ENCODE data around the gene BHLHE41.

The BHLHE41 gene

DNA sequence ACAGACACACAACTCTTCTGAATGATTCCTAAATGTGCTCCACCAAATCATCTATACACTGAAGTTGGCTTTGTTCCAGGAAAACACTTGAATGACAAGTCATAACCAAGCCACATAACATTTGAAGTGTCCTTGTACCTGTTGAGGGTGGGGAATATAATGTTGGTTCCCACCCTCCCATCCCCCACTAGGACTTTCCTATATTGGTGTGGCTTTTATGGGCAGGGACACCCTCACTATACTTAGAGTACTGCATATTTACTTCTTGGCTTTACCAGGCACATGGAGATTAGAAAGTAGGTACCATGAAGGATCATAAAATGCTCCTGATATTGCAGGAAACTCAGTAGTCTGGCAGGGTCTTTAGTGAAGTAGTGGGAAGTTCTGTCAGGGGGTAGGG, 9.7 kb upstream of the BHLHE41 start:
- DNase-seq (ENCODE audit: low read depth): no peak

DNA sequence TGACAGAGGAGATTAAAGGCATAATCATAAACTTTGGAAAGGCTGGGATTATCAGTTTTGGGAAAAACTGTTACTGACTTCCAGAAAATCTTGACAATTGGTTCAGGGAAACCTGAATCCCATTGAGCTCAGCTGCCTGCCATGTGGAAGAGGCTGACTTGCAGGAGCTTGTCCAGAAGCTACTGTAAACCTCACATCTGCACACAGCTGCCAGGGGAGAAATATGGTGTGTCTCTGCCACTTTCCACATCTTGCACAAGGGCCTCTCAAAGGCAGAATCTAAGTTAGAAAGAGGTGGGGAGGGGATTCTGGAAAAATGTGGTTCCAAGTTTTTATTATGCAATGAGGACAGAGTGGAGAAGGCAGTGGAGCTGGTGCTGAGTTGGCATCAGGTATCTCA, 8.7 kb upstream of the BHLHE41 start:
- no peak for DNase-seq (ENCODE audit: low read depth)

DNA sequence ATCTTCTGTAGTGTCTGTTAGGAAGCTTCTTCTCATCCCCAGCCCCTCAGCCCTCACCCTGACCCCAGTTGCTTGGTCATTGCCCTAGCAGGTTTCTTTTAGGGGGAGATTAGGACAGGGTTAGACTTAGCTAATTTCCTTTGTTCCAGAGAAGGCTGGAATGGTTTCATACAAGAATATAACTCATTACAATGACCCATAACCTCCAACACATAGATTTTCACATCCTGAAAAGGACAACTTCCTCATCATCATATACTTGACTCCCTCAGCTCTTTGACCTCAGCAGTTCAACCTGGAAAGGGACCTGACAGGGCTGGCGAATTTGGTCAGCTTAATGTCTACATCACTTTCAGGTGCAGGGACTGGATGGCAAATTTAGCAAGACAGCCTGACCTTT, 8.0 kb upstream of the BHLHE41 start:
- no peak for DNase-seq (ENCODE audit: low read depth)

DNA sequence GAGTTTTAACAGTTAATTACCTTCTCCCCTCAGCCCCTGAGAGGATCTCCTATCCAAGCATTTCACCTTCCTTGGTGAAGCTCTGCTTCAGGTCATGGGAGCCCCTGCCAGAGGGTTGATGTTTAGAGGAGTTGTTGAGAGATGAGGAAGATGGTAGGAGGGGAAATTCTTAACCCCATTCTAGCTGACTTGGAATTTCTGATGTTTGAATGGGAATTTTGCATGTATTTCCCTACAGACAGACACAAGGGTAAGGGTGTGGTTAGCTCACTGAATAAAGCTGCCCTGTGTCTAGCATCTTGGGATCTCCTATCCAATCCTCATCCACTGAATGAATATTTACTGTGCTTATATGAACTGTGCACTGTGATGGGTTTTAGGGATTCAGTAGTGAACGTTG, 7.1 kb upstream of the BHLHE41 start:
- no peak for DNase-seq (ENCODE audit: low read depth)

DNA sequence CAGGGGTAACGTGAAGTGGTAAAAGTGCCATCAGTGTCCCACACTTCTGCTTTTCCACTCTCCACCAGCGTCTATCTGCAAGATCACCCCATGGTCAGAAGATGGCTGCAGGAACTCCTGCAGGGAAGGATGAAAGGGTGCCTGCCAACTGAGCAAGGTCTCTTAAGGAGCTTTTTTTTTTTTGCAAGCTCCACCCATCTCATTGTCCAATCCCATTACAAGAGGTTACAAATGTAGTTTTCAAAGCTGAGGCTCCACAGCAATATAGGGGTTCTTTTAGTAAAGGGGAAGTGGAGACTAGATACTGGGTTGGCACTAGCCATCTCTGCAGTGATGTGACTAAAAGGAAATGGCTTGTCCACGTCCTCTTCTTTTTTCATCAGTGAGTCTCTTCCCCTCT, 5.9 kb upstream of the BHLHE41 start:
- no peak for DNase-seq (ENCODE audit: low read depth)

DNA sequence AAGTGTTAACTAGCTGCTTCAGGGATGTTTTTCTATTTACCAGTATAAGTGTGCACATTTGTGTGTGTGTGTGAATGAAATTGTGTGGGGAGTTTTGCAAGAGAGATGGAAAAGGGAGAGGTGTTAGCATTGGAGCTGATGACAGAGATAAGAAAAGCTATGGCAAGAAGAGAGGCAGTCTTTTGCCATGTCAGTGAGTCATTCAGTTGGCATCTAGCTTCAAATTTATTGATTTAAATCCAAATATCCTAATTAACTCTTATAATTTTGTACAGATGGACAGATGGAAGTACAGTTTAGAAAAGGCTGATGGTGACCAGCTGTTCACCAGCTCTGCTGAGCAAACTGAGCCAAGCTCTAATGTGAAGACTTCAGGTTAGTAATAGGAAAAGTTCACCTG, 3.3 kb upstream of the BHLHE41 start:
- DNase-seq (ENCODE audit: low read depth): no peak

- no peak for DNase-seq (ENCODE audit: low read depth)
Observed at GRCh38 chr12:26127404-26127803, 2.6 kb upstream of the BHLHE41 start.

DNA sequence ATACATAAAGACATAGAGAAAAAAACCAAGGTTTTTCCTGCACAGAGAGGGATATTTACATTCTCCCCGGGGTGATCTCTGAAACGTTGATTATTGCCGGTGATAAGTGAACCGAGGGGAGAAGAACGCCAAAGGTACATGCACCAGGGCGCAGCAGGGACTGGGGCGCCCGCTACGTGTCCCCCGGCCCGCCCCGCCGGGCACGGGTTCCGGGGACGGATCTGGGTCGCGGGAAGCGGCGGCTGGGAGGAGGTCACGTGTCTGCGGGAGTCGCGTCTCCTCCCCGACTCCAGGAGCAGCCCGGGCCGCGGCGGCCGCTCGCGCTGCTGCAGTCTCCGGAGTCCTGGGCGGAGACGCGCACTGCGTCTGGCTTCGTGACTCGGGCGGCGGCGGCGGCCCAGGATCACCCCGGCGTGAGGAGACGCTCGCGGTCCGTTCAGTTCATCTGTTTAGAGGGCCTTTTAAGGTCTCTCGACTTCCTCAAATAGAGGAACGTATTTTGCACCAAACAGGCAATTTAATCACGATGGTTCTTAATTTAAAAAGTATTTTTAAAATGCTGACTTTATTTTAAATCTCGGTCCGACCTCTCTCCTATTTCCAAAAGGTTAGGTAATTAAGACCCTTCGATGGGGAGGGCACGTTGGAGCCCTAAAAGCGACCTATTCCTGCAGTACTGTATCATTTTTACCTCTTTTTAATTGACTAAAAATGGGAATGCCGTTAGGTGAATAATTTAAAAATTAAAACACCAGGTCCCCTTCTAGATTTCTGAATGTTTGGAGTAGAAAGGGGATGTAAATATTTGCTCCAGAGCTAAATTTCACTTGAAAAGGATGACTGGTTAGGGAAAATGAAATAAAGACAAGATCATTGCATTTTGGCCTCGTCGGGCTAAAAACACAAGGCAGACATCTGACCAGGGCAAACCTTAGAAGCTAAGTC, 1.8 kb upstream of the BHLHE41 start:
- DNase-seq (ENCODE audit: low read depth): no peak

- DNase-seq (ENCODE audit: low read depth): no peak
Observed at GRCh38 chr12:26125400-26126339, 833 bp upstream of the BHLHE41 start.

DNA sequence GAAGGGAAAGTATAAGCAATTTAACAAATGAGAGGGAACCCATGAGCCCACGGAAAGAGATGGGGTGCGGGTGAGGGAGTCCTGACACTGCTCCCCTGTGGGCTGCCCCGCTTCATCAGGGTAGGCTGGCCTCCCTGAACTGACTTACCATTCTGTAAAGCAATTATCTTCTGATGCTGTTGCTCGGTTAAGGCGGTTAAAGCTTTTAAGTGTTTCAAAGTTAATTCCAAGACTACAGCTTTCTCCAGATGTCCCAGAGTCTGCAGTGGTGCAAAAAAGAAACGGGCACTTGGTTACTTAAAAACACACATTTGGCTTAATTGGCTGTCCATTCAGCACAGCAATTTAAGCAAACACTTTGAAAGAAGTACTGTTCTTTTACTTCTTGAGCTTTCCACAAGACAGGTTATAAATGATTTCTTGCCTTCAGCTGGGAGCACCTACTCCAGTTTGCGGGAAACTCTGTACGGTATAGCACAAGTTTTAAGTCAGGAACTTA, 1.3 kb downstream of the BHLHE41 start:
- DNase-seq (ENCODE audit: low read depth): no peak

DNA sequence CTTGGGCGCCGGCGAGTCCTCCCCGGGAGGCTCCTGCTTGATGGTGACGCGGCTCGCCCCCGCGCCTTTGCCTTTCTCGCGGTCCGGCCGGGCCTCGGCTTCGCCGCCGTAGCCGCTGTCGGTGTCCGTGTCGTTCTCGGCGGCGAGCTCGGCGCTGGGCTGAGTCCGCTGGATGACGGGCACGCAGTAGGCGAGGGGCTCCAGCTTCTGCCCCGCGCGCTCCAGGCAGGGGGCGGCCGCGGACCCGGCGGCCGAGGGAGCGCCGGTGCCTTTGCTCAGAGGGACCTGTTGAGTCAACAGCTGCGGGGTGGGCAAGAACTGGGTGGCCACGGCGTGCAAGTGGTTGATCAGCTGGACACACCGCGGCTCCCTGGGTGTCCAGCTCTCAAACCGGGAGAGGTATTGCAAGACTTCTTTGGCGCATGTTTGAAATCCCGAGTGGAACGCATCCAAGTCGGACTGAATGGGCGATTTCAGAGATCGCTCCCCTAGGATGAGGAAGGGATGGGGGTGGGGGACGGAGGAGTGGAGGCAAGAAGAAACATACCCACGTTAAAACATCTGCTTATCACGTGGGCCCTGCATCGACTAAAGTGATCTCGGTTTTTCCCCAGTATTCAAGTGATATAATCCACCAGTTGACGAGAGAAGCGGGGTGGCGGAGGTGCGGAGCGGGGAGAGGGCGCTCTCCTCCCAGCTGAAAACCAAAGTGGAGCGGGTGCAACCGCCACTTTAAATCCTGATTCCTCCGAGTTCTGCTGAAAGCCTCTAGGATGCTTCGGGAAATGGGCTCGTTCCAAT, 2.0 kb downstream of the BHLHE41 start:
- DNase-seq (ENCODE audit: low read depth): no peak

DNA sequence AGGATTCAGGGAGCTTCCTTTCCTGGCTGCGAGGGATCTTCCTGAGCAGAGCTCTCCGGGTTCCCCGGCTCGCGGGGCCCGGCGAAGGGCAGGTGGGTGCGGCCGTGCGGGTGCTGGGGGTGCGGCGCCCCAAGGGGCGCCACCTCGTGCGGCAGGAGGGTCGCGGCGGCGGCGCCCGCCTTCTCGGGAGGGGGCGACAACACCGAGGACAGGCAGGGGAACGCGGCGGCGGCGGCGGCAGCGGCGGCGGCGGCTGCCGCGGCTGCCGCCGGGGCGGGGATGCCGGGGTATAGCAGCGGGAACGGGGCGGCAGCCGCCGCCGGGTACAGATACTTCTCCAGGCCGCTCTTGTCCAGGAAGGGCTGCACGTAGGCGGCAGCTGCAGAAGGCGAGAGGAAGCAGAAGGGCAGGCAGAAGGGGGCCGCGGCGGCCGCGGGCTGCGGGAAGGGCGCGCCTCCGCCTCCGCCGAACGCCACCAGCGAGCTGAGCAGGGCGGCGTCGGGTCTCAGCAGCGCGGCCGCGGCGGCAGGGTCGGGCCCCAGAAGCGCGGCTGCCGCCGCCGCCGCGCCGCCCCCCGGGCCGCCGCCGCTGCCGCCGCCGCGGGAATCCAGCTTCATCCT, 2.7 kb downstream of the BHLHE41 start:
- no peak for DNase-seq (ENCODE audit: low read depth)

- no peak for DNase-seq (ENCODE audit: low read depth)
Observed at GRCh38 chr12:26121323-26122060, 3.3 kb downstream of the BHLHE41 start.

DNA sequence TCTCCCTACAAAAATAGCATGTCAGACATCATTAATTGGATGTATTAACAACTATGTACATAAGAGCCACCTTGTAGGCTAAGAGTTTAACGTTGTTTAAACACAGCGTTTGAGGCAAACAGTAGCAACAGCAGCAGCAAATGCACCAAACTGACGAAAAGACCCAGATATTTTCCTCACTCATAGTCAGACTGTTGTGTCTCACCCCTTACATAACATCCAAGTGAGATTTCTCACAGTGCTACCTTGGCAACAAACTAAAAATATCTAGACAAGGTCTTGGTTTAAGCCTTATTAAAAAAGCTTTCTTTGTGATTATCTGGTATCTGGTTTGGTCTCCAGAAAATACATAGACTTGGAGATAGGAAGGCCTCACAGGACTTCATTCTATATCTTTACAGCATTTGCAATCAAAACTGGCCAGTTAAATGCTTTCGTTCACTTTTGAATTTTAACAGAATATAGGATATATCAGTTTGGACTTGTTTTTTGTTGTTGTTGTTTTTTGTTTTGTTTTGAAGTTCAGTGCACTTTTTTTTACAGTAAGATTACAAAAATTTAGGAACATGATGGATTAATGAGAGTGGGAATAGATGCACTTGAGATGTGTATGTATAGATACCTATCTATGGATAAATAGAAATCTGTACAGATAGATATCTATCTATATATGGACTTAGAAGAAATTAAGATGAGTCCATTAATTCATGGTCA, 4.1 kb downstream of the BHLHE41 start:
- no peak for DNase-seq (ENCODE audit: low read depth)

DNA sequence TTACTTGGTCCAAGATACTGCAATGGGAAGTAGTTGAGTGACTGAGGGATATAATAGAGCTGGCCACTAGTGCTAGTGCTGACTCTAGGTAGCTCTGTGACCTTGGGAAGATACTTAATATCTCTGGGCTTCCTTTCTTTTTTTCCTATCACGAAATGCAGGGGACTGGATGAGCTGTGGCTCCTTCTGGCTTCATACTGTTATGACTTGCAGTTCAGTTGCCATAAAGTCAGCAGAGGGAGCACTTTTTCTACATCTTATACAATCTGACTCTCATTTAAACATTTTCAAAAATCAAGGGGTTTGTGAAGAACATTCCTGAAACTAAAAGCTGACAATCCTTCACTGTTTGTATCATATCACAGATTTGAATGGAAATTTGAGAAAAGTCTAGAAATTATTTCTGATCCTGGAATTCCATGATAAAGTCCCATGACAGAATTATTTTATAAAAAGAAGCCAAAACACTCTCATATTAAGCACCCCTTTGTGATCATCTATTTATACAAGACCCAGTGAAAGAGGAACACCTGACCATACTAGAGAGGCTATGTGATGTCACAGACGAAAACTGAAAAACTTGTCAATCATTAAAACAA, 5.3 kb downstream of the BHLHE41 start:
- no peak for DNase-seq (ENCODE audit: low read depth)

DNA sequence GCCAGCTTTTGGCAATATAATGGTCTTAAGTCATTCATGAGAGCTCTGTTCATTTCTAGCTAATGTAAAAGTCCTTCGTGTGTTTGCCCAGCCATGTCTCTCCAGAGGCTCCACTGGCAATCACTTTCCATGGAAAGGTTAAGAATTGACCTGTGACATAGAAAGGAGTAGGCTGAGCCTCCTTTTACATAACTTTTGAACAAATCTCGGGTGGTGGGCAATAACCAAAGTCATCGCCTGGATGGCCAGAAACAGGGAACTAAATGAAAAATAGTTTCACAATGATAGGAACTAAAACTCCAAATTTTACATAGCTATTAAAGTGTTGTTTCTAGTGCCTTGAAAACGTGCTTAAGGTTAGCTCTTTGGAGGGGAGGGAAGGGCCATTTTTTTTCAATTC, 6.5 kb downstream of the BHLHE41 start:
- no peak for DNase-seq (ENCODE audit: low read depth)

DNA sequence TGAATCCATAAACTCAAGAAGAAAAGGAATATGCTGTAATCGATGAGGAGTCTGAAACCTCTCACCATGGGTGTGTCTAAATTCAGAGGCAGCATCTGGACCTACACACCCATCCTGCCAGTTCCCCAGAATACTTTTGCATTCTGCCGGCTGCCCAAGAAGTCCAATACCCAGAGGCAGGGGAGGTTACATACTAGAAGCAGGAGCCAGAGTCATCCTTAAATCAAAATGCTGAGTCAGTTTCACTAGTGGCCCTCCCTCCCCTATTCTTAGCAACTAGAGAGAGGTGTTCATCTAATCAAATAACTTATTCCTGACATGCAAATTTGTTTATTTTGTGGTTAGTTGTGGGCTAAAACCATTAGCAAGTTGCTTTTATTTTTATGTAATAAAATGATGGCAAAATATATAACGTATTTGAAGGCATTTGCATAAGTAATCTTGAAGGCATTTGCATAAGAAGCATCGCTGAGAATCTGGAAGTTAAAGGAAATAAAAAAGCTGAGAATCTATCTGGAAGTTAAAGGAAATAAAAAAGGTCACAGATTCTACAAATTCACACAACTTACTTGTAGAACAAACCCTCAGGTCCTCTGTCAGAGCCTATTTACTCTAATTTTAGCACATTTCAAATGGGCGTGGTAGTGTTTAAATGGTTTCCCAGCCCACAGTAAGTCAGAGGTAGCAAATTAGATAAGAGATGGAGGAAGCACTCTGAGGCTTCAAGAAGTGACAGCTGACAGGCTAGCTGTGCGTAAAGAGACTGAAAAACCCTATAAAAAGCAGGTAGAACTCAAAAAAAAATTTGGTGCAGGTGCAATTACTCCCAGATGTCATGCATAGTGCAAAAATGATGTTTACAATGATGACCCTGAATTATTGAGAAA, 7.8 kb downstream of the BHLHE41 start:
- no peak for DNase-seq (ENCODE audit: low read depth)

GRCh38 chr12:26114720-26115401, 10.0 kb downstream of the BHLHE41 start:
- no peak for DNase-seq (ENCODE audit: low read depth)
